GM21619 (cell line): ENCODE measurements around the gene TTC7B.
"Not testable (repeated sequence)": the region's sequence is repeated elsewhere in the genome, so short reads cannot be mapped to it uniquely, and the experiment has no call there.

Experiments used
- ATAC-seq: cut with Tn5 transposase; IDR thresholded peaks from one replicate; pipeline ENCODE4 v1.9.1; 2021; ENCODE audit not compliant: unreplicated experiment

TTC7B gene

DNA sequence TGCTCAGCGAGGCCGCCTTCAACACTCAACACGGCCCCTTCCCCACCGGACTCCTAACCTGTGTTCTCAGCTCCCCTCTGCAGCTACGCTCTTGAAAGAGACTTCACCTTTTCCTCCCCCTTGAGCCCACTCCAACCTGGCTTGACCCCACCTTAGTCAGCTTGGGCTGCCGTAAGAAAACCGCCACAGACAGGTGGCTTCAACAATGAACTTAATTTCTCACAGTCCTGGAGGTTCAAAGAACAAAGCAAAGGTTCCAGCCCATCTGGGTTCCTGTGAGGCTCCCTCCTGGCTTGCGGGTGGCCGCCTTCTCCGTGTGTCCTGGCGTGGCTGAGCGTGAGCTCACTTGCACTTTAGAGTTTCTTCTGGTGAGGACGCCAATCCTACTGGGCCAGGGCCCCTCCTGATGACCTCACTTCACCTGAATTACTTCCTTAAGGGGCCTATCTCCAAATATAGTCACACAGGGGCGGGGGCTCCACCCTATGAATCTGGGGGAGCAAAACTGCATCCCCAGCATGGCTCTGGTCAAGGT lies 280.6 kb downstream of the TTC7B start:
- no peak for ATAC-seq

DNA sequence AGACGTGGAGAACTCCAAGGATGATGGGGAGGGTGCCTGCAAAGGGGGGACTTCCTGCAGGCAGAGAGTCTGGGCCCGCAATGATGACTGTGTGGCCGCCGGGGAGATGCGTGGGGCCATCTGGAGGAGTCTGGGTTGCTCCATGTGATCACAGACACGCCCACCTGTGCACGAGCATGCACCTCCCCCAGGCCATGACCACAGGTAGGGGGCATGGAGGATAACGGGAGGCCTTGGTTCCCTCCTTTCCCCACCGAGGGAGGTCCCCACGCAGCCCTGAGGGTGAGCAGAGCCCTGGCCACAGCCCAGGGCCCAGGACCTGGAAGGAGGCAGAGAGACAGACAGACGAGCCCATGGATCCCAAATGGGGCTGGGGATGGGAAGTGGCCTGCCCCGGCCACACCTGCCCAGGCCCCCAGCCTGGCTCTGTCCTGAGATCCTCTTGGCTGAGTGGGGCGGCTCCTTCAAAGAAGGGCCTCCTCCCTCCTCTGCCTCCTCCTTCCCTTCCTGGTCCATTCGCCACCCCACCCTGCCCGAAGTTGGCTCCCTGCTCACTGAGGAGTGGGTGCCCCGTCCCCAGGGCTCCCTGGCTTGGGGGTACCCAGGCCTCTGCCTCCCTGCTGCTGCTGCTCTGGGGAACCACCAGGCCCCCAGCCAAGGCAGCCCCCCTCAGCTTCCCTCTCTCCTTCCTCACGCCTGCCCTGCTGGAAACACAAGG lies 281.2 kb downstream of the TTC7B start:
- ATAC-seq: no peak

DNA sequence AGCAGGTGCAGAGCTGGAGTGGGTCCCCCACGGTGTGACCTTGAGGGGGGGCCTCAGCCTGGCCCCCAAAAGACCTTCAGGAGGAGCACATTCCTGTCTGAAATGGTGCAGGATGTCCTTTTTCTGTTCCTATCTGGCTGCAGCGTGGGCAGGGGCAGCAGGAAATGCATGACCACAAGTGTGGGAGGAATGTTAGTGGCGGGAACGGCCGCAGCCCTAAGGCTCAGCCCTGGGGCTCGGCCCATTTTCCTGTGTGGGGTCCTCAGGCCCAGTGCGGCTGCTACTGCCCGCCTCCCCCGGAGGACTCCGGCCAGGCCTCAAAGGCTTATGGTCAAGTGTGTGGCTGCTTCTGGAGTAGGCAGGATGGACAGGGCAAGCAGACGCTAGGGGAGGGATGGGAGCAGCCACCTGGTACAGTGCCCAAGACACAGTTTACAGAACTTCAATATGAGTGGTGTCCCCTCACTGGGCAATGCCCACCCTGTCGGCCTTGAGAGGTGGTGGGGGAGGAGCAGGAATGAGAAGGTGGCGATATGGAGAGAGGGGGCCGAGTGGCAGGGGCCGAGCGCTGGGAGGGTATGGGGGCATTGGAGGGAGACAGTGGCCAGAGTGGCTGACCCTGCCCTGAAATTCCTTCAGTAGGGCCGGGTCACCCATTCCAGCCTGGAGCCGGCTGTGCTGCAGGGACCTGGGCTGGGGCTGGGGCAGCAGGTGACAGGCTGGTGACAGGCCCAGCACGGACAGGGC lies 282.0 kb downstream of the TTC7B start:
- no peak for ATAC-seq

DNA sequence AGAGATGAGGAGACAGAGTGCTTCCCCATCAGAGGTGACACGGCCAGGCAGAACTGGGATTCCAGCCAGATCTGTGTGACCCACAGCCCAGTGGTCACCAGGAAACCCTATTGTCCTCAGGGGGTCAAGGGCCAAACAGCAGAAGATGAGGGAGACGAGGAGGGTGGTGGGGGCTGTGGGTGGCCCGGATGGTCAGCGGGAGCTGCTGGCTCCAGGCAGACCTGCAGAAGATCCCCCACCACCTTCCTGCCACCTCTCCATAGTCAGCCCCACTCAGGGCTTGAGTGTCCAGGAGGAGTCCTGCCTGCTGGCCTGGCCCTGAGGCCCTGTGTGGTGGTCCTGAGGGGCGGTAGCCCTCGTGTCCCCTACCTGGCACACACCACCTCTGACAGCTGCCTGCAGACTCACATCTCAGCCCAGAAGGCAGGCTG lies 282.6 kb downstream of the TTC7B start:
- ATAC-seq: no peak

DNA sequence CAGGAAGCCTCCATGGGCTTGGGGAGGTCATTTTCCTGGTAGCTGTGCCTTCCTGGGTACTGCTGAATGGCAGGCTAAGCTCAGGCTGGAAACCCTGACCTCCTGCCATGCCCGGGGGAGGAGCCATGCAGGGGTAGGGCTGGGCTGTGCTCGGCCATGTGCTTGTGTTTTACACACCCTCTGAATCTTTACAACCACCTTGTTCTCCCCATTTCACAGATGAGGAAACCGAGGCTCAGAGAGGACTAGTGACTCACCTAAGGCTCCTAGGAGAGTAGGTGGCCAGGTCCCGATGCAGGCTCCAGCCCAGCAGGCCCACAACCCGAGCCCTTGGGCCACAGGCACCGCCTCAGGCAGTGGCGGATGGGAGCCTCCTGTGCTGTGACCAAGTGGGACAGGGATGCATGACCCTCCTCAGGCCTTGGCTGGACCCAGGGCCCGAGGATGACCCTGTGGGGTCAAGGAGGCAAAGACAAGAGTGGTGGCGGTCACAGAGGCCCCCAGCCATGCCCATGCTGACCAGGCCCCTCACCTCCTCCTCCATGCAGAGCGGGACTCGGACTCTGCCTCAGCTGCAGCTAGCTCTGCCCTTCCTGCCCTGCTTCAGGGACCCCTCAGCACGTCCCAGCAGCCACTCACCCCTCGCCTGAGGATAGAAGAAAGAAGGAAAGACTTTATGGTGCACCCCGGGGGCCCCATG lies 283.3 kb downstream of the TTC7B start:
- no peak for ATAC-seq

DNA sequence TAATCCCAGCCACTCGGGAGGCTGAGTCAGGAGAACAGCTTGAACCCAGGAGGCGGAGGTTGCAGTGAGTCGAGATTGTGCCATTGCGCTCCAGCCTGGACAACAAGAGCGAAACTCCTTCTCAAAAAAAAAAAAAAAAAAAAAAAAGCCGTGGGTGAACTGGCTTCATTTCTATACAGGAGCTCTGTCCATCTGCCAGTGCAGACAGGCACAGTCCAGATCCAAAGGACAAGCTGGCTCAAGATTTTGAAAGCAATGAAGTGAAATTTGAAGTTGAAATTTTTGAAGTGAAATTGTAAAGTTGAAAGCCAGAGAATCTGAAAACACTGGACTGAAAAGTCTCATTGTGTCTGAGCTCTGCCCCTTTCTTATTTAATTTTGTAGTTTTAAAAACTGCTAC lies 284.7 kb downstream of the TTC7B start:
- ATAC-seq: no peak

DNA sequence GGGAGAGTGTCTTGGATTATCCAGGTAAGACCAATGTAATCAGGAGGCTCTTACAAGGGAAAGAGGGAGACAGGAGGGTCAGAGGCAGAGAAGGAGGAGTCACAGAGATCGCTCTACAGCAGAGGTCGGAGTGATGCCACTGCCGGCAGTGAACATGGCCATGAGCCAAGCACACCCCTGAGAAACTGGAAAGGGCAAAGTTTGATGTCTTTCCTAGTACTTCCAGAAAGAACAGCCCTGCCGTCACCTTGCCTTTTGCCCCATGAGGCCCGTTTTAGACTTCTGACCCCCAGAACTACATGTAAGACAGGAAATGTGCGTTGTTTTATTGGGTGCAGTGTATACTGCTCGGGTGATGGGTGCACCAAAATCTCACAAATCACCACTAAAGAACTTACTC lies 285.7 kb downstream of the TTC7B start:
- ATAC-seq: no peak

DNA sequence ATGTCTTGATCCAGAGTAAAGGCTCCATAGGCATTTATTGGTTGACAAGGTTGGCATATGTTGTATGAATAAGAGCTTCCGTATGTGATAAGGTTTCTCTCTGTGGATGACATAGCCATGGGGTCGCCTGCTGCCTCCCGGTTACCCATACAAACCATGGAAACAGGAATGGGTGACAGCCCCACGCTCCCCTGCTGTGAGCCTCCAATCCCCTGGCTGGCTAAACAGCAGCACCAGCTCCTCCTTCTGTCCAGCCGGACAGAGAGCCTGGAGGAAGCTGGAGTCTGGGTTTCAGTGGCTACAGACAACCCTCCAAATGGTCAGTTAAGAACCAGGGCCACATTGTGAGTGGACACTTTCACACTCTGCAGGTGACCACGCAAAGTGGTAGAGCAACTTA lies 288.3 kb downstream of the TTC7B start:
- no peak for ATAC-seq

DNA sequence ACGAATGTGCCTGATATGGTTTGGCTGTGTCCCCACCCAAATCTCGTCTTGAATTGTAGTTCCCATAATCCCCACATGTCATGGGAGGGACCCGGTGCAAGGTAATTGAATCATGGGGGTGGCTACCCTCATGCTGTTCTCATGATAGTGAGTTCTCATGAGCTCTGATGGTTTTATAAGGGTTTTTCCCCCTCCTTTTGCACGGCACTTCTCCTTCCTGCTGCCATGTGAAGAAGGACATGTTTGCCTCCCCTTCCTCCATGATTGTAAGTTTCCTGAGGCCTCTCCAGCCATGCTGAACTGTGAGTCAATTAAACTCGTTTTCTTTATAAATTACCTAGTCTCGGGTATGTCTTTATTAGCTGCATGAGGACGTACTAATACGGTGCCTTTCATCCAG lies 289.7 kb downstream of the TTC7B start:
- not testable (repeated sequence) for ATAC-seq

DNA sequence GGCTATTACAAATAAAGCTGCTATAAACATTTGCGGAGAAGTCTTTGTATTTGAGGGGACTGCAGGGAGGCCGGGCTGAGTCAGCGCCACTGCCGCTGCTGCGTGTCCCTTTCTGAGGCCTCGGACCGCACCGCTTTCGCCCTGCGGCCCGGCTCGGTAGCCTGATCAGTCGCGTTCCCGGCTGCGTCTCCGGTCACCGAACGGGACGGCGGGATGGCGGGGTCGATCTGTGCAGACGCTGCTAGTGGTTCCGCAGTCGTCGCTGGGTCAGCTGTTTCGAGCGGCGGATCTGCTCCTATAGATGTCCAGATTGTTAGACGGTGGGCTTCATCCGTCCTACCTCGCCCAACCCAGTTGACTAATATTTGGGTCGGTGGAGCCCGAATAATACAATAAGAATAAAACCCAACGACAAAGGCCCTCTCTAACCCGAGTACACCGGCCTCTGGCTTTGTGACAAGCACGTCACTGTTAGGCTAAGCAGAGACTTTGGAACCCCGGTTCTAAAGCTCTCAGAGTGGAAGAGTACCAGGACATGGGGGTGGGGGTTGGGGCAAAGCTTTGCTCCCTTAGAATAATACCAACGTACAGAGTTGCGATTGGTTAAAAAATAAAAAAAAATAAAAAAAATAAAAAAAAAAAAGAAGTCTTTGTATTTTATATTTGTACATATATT lies 290.7 kb downstream of the TTC7B start:
- not testable (repeated sequence) for ATAC-seq

DNA sequence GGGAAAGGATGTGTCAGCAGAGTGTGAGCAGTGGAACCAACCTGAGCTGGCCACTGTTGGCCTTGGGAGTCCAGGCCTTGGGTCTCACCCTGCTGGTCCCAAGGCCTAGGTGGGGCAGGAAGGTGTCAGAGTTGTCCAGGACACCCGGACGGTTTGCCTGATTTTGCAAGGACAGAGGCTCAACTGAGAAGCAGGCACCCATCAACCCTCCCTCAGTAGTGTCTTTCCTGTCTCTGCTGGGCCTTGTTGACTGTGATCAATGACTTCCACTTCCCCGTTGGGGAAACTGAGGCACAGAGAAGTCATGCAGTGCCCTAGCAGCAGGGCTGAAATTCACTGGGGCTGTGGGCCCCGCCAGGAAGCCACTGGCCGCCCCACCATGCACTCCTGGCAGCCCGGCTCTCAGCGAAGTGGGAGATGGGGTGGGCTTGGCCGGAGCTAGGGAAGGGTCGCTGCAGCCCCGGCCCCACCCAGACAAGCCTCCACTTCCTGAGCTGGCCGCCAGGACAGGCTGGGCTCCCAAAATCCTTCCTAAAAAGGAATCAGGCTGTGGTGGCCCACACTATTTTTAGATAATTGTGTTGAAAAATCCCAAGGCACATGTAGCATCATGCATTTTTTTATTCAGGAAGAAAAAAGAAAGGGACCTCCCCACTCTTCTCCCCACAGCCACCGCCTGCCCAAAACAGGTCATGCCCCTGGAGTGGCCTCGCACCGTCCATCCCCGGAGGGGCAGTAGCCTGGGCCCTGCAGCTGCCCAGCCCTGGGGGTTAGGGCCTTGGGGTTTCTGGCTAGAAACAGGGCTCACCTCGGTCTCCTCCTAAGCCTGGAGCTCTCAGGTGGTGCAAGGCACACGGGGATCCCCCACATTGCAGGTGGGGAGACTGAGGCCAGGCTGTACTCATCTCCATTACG lies 292.0 kb downstream of the TTC7B start:
- no peak for ATAC-seq

DNA sequence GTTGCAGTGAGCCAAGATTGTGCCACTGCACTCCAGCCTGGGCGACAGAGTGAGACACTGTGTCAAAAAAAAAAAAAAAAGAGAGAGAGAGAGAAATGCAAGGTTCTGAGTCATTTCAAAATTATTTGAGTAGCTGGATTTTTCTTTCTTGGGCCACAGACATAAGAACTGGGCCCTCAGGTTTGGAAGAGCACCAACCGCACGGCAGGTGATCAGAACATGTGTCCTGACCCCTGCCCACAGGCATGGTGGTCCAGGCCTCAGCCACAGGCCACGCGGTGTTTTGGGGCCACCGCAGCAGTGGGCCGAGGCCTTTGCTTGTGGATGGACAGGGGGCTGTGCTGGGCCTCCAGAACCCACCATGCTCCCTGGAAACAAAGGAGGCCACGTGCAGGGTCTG lies 292.7 kb downstream of the TTC7B start:
- no peak for ATAC-seq

DNA sequence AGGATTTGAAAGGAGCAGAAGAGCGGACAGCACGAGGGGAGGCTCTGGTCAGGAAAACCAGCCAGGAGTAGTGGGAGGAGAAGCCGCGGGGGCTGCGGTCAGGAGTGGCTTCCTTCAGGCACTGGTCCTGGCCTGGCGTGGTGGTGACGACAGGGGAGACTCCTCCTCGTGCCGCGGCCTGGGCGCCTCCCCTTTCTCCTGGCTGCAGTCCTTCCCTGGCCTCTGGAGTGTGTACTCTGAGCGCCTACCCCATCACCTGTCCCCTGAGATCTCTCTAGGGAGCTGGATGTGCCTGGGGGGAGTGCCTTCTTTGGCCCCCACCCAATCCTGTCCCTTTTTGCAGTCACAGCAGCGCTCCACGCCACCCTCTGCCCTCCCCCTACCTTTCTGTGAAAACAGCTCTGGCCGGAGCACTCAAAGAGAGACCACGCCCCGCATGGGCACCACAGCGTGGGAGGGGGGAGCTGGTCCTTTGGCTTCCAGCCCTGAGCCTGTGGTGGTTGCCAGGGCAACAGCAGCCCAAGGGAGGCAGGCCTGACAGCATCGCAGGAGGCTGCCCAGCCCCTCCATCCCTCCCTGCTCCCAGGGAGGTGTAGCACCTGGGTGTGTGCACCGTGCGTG lies 293.5 kb downstream of the TTC7B start:
- ATAC-seq: no peak

DNA sequence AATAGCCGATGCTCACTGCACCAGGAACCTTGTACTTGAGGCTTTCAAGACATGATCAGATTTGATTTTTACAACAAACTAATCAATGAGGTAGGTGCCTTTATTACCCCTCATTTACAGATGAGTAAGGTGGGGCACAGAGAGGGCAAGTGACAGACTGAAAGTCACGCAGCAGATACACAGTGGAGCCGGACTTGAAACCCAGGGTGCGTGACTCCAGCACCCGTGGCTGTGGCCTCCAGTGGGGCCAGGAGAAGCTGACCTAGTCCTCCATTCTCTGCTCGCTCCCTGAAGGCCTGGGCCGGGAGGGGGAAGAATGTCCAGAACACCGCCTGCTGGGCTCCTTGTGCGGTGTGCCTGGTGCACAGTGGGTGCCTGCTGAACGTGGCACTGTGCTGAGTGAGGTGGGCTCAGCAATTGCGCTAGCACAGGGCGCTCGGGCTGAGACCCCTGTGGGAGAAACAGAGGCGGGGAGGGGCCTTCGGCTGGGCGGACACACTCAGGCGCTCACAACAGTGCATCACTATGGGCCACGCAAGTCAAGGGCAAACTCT lies 294.2 kb downstream of the TTC7B start:
- ATAC-seq: no peak

DNA sequence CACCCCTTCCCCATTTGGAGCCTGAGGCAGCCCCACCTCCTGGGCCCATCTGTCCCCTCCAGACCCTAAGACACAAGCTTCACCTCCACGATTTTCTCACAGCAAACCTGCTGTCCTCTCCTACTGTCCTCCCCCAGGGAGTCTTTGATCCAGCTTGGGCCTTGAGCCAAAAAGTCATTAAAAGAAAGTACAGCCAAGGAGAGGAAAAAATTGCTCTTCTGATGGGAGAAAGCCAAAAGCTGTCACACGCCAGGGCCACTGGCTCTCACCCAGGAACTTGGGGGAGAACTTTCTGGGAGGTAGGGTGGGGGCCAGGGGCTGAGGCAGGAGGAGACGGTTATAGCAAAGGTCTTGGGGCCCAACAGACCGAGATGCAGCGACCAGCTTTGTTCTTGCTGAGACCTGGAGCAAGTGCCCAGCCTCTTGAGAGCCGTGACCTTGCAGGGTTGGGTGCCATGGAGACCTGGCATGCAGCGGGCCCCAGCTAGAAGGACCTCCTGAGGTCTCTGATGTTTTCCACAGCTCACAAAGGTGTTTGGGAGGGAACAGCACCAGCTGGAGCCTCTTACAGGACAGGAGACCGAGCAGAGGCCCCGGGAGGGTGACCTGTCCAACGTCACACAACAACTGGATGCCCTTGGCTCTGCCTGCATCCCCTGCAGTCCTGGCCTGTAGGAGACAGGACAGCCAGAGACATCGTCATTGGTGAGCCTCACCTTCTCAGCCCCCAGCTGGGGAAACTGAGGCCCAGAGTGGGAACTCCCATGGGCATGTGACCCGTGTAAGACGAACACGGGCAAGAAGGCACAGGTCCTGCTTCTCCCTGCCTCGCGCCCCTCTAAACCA lies 294.9 kb downstream of the TTC7B start:
- no peak for ATAC-seq

DNA sequence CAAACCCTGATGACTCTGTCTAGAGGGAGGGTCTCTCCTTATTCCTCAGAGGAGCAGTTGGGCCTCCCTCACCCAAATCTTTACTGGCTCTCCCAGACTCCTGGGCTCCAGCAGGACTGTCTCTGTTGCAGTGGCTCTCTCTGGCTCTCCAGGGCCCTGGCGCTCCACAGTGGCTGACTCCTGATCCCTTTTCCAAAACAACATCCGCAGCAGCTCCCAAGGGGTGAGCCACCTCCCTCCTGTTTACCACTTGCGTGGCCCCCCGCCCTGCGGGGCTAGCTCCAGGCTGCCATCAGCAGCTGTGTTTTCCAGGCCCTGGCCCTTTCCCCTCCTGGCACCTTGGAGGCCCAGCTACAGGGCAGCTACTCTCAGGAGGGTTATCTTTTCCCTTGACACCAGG lies 295.9 kb downstream of the TTC7B start:
- ATAC-seq: no peak

DNA sequence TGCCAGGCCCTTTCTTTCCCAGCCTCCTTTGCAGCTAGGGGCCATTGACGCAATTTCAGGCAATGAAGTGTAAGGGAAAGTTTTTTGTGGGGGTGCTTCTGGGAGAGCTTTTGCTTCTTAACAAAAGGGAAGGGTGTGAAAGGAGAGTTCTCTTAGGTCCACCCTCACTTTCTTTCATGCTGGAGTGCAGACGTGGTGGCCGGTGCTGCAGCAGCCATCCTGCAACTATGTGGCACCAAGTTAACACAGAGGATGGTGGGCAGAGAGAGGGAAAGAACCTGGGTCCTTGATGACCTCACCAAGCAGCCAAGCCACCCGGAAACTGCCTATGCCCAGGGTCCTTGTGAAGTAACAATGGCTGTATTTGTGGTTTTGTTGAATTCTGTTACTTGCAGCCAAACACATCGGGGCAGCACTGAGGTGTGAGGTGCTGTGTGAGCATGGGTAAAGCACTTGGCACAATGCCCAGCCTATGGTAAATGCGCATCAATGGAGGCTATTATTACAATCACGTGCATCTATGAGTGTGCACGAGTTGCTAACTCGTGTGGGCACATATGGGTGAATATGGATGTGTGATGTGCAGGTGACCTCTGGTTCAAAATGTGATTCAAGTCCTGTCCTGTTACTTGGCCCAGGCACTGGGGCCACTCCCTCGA lies 296.8 kb downstream of the TTC7B start:
- ATAC-seq: no peak

DNA sequence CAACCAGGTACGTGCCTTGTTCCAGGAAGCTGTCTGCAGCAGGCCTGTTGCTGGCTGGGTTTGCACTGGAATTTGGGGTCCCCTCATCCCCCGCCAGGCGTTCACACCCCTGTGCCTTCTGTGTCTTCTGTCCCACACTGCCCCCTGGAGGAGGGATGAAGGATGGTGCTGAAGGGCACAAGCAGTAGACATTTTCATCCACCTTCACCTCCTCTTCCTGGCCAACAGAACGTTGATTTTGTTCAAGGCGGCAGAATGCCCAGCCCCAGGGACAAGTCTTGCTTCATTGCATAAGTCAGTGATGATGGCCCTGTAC lies 297.3 kb downstream of the TTC7B start:
- no peak for ATAC-seq
